T-cell (primary cell): ENCODE data around the gene GATC. TPM values are rescaled to one million over a fixed set of nuclear protein-coding genes. Genes with fewer than 3 reads are reported as not detected.

Source experiments
- ATAC-seq, 4 experiments: fragments of 200-7000 bp in 3 of 4; fragments of 150-1000 bp in 1 of 4; cut with Tn5 transposase; replicated peaks in 1 of 4; 1 replicate in 3 of 4; 2 replicates in 1 of 4; pipeline ENCODE4 v1.10.0; 2021; ENCODE audit warnings: moderate library complexity in 3 of 4, mild to moderate bottlenecking in 2 of 4, moderate number of reproducible peaks in 1 of 4
- CTCF ChIA-PET, 2 donors: fragments of 300-600 bp; sonication (Branson Sonifier 250); formaldehyde crosslinking; loops; one replicate each; lab custom pipeline; 2022; ENCODE audit warnings: antibody characterized with exemption in 2 of 2; lab: Charles Lee
- POLR2A ChIA-PET, 2 donors: fragments of 300-600 bp; sonication (Branson Sonifier 250); formaldehyde crosslinking; loops; one replicate each; lab custom pipeline; 2022; ENCODE audit warnings: antibody characterized with exemption in 2 of 2; lab: Charles Lee
- DNase-seq, 35 experiments: peaks; one replicate each; pipeline versions ENCODE4 v3.0.0 to v3.0.0-alpha.2; 2013 to 2023
- H3K27ac ChIP-seq: one replicate; pipeline ENCODE4 v1.5.1; 2013; ENCODE audit warnings: low read length
- H3K27me3 ChIP-seq, 2 experiments: replicated peaks in 1 of 2; 1 replicate in 1 of 2; 2 replicates in 1 of 2; pipeline versions ENCODE4 v1.6.1 to v1.7.0; 2013; ENCODE audit warnings: low read length in 1 of 2, mixed read lengths in 1 of 2; ENCODE audit not compliant: control insufficient read depth in 2 of 2, insufficient read depth in 2 of 2; ENCODE audit errors: extremely low read depth in 1 of 2
- H3K36me3 ChIP-seq, 2 donors: 1 replicate in 1 of 2; 2 replicates in 1 of 2; pipeline versions ENCODE4 v1.6.1 to v1.7.0; 2013; ENCODE audit warnings: low read length in 1 of 2; ENCODE audit not compliant: control insufficient read depth in 2 of 2, insufficient read depth in 1 of 2; ENCODE audit errors: extremely low read depth in 1 of 2
- H3K4me1 ChIP-seq, 2 experiments: 1 replicate in 1 of 2; 2 replicates in 1 of 2; pipeline versions ENCODE4 v1.6.1 to v1.7.0; 2013; ENCODE audit warnings: low read length in 2 of 2, mixed read lengths in 1 of 2; ENCODE audit not compliant: insufficient read depth in 2 of 2, control insufficient read depth in 1 of 2; ENCODE audit errors: extremely low read depth in 1 of 2
- H3K4me3 ChIP-seq, 2 donors: 1 replicate in 1 of 2; 2 replicates in 1 of 2; pipeline versions ENCODE4 v1.5.1 to v1.7.0; 2013; ENCODE audit warnings: mild to moderate bottlenecking in 2 of 2, low read length in 1 of 2, moderate library complexity in 1 of 2; ENCODE audit not compliant: control insufficient read depth in 1 of 2; ENCODE audit errors: extremely low read depth in 1 of 2
- H3K9me3 ChIP-seq: 2 replicates; pipeline ENCODE4 v1.7.0; 2013
- H3K27ac Mint-ChIP-seq, 2 donors: one replicate each; pipeline ENCODE4 v1.8.0; 2020 to 2021; ENCODE audit warnings: mild to moderate bottlenecking in 2 of 2, mixed read lengths in 2 of 2
- H3K27me3 Mint-ChIP-seq, 2 donors: one replicate each; pipeline ENCODE4 v1.8.0; 2021 to 2022; ENCODE audit warnings: mixed read lengths in 2 of 2
- H3K36me3 Mint-ChIP-seq: one replicate; pipeline ENCODE4 v1.8.0; 2021; ENCODE audit warnings: mixed read lengths
- H3K4me1 Mint-ChIP-seq, 3 donors: one replicate each; pipeline ENCODE4 v1.8.0; 2020 to 2022; ENCODE audit warnings: mixed read lengths in 3 of 3, mild to moderate bottlenecking in 1 of 3
- H3K4me3 Mint-ChIP-seq, 3 donors: one replicate each; pipeline ENCODE4 v1.8.0; 2020 to 2022; ENCODE audit warnings: mild to moderate bottlenecking in 3 of 3, mixed read lengths in 3 of 3, moderate library complexity in 3 of 3
- H3K9me3 Mint-ChIP-seq, 3 donors: one replicate each; pipeline ENCODE4 v1.8.0; 2020 to 2022; ENCODE audit warnings: mixed read lengths in 3 of 3
- WGBS: methylation state at CpG from one replicate; pipeline ENCODE4 v1.1.5; 2013; ENCODE audit warnings: missing lambda C conversion rate; ENCODE audit not compliant: insufficient coverage; 5-methylcytosine and 5-hydroxymethylcytosine counted together
- total RNA-seq, 35 experiments: library from RNA in 6 of 35; stranded (reverse) in 6 of 35; fragments of 120-200 nt in 1 of 35; gene quantifications; one replicate each; pipeline versions ENCODE4 v1.2.1 to v1.2.4 and lab custom pipeline; 2013 to 2026

Gene GATC
- total RNA-seq, 5 donors from 2014 or later (not counting 1 experiment from before 2014, with no cell fraction given) = 15.9 to 47.2 (median 30.3) TPM

DNA sequence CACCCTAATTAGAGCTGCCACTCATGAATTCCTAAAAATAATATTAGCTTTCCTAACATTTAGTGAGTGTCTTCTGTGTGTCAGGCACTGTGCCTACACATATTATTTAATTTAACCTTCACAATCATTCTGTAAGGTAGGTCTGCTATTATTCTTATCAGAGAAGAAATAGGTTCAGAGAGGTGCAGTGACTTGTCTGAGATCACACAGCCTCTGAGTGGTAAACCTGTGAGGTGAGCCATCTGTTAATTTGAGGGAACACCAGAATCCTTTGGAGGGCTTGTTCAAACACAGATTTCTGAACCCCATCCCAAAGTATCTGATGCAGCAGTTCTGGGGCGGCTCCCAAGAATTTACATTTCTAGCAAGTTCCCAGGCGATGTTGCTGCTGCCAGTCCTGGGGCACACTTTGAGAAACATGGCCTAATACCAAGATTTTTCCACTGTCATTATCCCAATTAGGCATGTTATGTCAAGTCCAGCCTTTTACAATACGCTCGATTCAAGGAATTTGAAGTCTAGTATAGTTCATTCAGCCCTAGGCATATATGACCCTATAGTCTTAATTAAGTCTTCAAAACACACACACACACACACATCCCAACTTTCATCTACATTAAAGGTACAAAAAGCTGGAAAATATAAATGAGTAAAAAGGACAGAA is 28.2 kb upstream of the GATC start:
- H3K9me3 Mint-ChIP-seq = no peaks in the 10 kb centered on the region
- ChIA-PET CTCF (no interaction called here), POLR2A (interaction anchor here in 1 of 2 donors (0.5 kb wide), 1 partner anchor 117 kb away, joined by 6 read pairs; no protein-coding TSS in a partner anchor)
- no peak overlapping the region for H3K4me3 ChIP-seq
- WGBS = 78% methylated on average over 4 of the region's 4 CpGs
- H3K27ac ChIP-seq = no peak overlapping the region
- H3K4me1 ChIP-seq = no peaks in the 10 kb centered on the region
- H3K4me1 Mint-ChIP-seq = no peaks in the 10 kb centered on the region
- no peaks in the 10 kb centered on the region for H3K9me3 ChIP-seq
- no peak overlapping the region for H3K27ac Mint-ChIP-seq
- H3K36me3 Mint-ChIP-seq = no peaks in the 10 kb centered on the region
- no peak overlapping the region for H3K4me3 Mint-ChIP-seq
- DNase-seq (no peak), ATAC-seq (no peak)
- peaks cover 0 to 17% of the 10 kb centered on the region in 2 experiments for H3K27me3 ChIP-seq
- no peaks in the 10 kb centered on the region for H3K36me3 ChIP-seq
- peaks cover 4% of the 10 kb centered on the region in 2 donors for H3K27me3 Mint-ChIP-seq

DNA sequence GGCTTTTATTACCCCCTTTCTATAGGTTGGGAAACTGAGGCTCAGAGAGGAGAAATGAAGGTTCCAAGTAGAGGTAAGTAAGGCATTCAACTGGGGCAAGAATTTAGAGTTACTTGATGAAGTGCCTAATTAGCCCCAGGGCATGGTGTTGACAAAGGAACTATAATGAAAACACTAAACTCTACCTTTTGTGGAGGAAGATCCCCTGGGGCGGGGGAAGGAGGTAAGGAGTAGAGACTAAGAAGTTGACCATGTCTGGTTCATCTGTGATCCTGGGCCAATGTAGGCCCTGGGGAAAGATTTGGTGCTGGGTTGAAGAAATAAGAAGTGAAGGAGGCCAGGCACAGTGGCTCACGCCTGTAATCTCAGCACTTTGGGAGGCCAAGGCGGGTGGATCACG is 24.5 kb upstream of the GATC start:
- ATAC-seq = no peak
- CTCF ChIA-PET = no interaction called here
- H3K27ac Mint-ChIP-seq = no peak overlapping the region

DNA sequence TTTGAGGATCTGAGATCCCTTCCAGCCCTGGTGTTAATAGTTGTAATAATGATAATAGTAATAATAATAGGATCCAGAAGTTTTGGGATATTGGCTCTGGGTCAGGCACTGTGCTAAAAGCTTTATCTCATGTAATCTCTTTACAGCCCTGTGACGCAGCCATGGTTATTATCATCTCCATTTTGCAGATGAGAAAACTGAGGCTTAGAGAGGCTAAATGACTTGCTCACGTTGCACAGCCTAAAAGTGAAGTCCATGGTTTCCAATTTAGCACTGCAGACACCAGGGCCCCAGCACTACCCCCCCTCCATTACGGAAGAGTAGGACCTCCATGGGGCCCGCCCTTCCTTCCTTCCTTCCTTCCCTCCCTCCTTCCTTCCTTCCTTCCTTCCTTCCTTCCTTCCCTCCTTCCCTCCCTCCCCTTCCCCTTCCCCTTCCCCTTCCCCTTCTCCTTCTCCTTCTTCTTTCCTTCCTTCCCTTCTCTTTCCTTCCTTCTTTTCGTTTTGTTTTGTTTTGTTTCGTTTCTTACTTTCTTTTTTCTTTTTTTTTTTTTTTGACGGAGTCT is 23.3 kb upstream of the GATC start:
- no peaks in the 10 kb centered on the region for H3K9me3 Mint-ChIP-seq
- ATAC-seq (no peak), DNase-seq (no peak)
- H3K27ac Mint-ChIP-seq = no peak overlapping the region
- Histone ChIP-seq H3K4me3 (no peak overlapping the region), H3K4me1 (no peaks in the 10 kb centered on the region), H3K27me3 (peaks cover 0 to 7% of the 10 kb centered on the region in 2 experiments), H3K9me3 (no peaks in the 10 kb centered on the region), H3K27ac (no peak overlapping the region), H3K36me3 (no peaks in the 10 kb centered on the region)
- WGBS = 83% methylated on average over 2 of the region's 7 CpGs
- H3K4me1 Mint-ChIP-seq = peaks cover 0 to 2% (median 0%) of the 10 kb centered on the region in 3 donors
- H3K27me3 Mint-ChIP-seq = no peaks in the 10 kb centered on the region
- no peaks in the 10 kb centered on the region for H3K36me3 Mint-ChIP-seq
- CTCF ChIA-PET = no interaction called here
- POLR2A ChIA-PET = no interaction called here
- H3K4me3 Mint-ChIP-seq = no peak overlapping the region

More for the DNA sequence above, 24.5 kb upstream of the GATC start:
- H3K27ac ChIP-seq = no peak overlapping the region
- no peaks in the 10 kb centered on the region for H3K9me3 Mint-ChIP-seq
- H3K36me3 ChIP-seq = no peaks in the 10 kb centered on the region
- peaks cover 0 to 4% of the 10 kb centered on the region in 2 donors for H3K27me3 Mint-ChIP-seq
- H3K27me3 ChIP-seq = peaks cover 0 to 9% of the 10 kb centered on the region in 2 experiments
- POLR2A ChIA-PET = no interaction called here
- no peaks in the 10 kb centered on the region for H3K4me1 ChIP-seq
- no peak overlapping the region for H3K4me3 ChIP-seq
- no peak for DNase-seq
- no peaks in the 10 kb centered on the region for H3K36me3 Mint-ChIP-seq
- peaks cover 0 to 2% (median 0%) of the 10 kb centered on the region in 3 donors for H3K4me1 Mint-ChIP-seq
- no CpG with 5 or more reads among the region's 4 CpGs for WGBS
- H3K4me3 Mint-ChIP-seq = no peak overlapping the region
- H3K9me3 ChIP-seq = no peaks in the 10 kb centered on the region

DNA sequence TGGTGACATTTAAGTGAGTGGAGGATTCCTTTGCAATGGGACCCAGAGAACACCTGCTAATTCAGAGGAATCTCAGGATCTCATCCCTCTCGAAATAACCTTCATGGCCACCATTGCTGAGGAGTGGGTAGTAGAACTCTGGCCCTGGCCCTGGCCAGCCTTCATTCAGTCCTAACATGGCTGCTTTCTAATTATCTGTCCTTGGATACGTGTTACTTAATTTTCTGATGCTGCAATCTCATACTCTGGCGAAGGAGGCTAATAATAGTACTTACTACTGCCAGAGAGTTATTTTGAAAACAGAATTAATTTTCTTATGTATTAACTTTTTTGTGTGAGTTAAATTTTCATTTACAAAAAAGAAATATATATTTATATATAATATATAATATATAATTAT is 20.4 kb upstream of the GATC start:
- ChIA-PET POLR2A (no interaction called here), CTCF (no interaction called here)
- Histone ChIP-seq H3K9me3 (no peaks in the 10 kb centered on the region), H3K27me3 (peaks cover 2 to 17% of the 10 kb centered on the region in 2 experiments), H3K36me3 (no peaks in the 10 kb centered on the region), H3K4me3 (no peak overlapping the region), H3K27ac (no peak overlapping the region), H3K4me1 (peaks cover 0 to 7% of the 10 kb centered on the region in 2 experiments)
- no peaks in the 10 kb centered on the region for H3K9me3 Mint-ChIP-seq
- no peak overlapping the region for H3K27ac Mint-ChIP-seq
- H3K36me3 Mint-ChIP-seq = no peaks in the 10 kb centered on the region
- H3K4me1 Mint-ChIP-seq = peaks cover 2 to 6% (median 4%) of the 10 kb centered on the region in 3 donors
- no peak for DNase-seq
- ATAC-seq = no peak
- H3K27me3 Mint-ChIP-seq = peaks cover 0 to 2% of the 10 kb centered on the region in 2 donors
- WGBS = no CpG with 5 or more reads among the region's 3 CpGs
- no peak overlapping the region for H3K4me3 Mint-ChIP-seq

DNA sequence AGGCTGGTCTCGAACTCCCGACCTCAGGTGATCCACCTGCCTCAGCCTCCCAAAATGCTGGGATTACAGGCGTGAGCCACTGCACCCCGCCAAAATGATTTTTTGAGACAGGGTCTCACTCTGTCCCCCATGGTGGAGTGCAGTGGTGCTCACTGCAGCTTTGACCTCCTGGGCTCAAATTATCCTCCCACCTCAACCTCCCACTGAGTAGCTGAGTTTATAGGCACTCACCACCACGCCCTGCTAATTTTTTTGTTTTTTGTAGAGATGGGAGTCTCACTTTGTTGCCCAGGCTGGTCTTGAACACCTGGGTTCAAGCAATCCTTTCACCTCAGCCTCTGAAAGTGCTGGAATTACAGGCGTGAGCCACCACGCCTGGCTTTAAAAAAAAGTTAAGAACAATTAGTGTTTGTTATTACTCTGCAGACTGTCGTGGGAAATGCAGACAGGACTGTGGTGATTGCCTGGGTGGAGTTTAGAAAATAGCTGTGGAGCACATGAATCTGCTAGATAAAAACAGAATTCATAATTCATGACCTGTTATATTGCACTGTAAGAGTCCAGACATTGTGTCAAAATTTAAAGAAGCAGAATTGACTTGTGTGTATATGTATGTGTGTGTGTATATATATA is 17.5 kb upstream of the GATC start:
- Histone ChIP-seq H3K9me3 (no peaks in the 10 kb centered on the region), H3K36me3 (no peaks in the 10 kb centered on the region), H3K4me3 (no peak overlapping the region), H3K27me3 (peaks cover 2 to 35% of the 10 kb centered on the region in 2 experiments), H3K4me1 (peaks cover 0 to 7% of the 10 kb centered on the region in 2 experiments), H3K27ac (no peak overlapping the region)
- ChIA-PET CTCF (interaction anchor here in 1 of 2 donors (0.9 kb wide), 1 partner anchor 73 kb away, joined by 4 read pairs; no protein-coding TSS in a partner anchor), POLR2A (no interaction called here)
- DNase-seq (no peak), ATAC-seq (no peak)
- Mint-ChIP-seq H3K27me3 (peaks cover 0 to 8% of the 10 kb centered on the region in 2 donors), H3K4me3 (no peak overlapping the region), H3K36me3 (no peaks in the 10 kb centered on the region), H3K27ac (no peak overlapping the region), H3K4me1 (peaks cover 2 to 6% (median 3%) of the 10 kb centered on the region in 3 donors), H3K9me3 (no peaks in the 10 kb centered on the region)
- 92% methylated on average over 4 of the region's 8 CpGs for WGBS

DNA sequence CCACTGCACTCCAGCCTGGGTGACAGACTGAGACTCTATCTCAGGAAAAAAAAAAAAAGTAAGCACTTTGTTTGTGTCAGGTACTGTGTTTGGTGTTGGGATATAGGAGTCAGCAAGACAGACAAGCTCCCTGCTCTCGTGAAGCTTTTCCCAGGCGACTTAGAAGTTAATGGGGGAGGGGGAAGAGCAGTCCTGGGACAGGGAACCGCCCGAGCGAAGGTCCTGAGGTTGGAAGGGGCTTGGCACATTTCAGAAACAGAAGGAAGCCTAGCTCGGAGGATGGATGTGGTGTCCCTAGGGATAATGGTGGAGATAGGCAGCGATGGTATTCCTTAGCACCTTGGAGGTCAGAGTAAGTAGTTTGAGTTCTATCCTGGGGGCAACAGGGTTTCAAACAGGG is 16.9 kb upstream of the GATC start:
- ChIA-PET CTCF (interaction anchor here in 1 of 2 donors (0.9 kb wide), 1 partner anchor 74 kb away, joined by 4 read pairs; no protein-coding TSS in a partner anchor), POLR2A (interaction anchor here in 1 of 2 donors (0.7 kb wide), 1 partner anchor 152 kb away, joined by 3 read pairs; no protein-coding TSS in a partner anchor)
- H3K27ac Mint-ChIP-seq = no peak overlapping the region
- H3K9me3 Mint-ChIP-seq = no peaks in the 10 kb centered on the region
- no peaks in the 10 kb centered on the region for H3K36me3 Mint-ChIP-seq
- Histone ChIP-seq H3K4me1 (peaks cover 0 to 7% of the 10 kb centered on the region in 2 experiments), H3K9me3 (no peaks in the 10 kb centered on the region), H3K27ac (no peak overlapping the region), H3K36me3 (no peaks in the 10 kb centered on the region), H3K4me3 (no peak overlapping the region), H3K27me3 (peaks cover 2 to 35% of the 10 kb centered on the region in 2 experiments)
- peaks cover 2 to 6% (median 3%) of the 10 kb centered on the region in 3 donors for H3K4me1 Mint-ChIP-seq
- 77% methylated on average over 7 of the region's 7 CpGs for WGBS
- DNase-seq (no peak), ATAC-seq (no peak)
- H3K27me3 Mint-ChIP-seq = peaks cover 0 to 8% of the 10 kb centered on the region in 2 donors
- no peak overlapping the region for H3K4me3 Mint-ChIP-seq
